ENCODE results near the gene GALP.
"Not testable (repeated sequence)": the region's sequence is repeated elsewhere in the genome, so short reads cannot be mapped to it uniquely, and the experiment has no call there.

The GALP gene

DNA sequence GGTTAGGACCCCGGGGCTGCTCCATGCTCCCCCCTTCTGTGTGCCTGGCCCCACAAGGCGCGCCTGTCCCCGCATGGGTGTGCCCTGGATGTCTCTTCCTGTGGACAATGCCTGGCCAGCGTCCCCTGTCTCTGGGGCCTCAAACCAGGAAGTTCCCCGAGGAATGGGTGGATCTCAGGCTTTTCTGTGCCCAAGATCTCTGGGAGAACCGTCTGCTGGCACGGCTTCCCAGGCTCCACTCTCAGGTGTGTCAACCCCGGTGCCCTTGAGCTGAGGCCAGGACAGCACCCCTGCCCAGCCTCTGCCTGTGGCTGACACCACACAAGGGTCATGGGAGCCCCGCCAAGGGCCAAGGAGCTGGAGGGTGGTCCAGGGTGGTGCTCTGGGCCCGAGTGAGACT is 19.0 kb upstream of the GALP start:
- no peak overlapping the region for H3K4me3 Mint-ChIP-seq

DNA sequence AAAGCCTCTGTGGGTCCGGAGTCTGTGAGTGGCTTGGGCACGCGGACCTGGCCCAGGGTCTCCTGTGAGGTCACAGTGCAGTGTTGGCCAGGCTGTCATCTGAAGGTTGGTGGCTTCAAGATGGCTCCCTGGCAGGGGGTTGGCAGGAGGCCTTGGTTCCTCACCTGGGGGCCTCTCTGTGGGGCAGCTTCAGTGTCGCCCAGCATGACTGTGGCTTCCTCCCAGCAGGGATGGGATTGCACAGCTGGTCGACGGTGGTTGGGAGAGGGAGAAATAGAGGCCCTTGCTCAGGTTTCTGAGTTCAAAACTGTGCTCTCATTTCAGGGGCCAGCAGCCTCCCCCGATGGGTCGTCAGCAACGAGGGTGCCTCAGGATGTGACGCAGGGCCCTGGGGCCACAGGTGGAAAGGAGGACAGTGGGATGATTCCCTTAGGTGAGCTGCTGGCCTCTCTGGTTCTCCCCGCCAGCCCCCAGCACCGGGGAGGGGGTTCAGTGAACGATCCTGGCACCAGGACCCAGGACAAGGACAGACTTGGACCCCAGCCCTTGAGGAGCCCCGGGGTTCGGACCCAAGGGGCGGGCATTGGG is 17.5 kb upstream of the GALP start:
- Mint-ChIP-seq H3K4me1 (ENCODE audit: low read depth) (peaks cover 9% of the 10 kb centered on the region), H3K27ac (no peak overlapping the region), H3K36me3 (ENCODE audit: low read depth) (peaks cover 15% of the 10 kb centered on the region), H3K4me3 (no peak overlapping the region), H3K27me3 (ENCODE audit: low read depth) (no peaks in the 10 kb centered on the region), H3K9me3 (no peaks in the 10 kb centered on the region)
- no peak for DNase-seq (ENCODE audit: low spot score)

More for the DNA sequence above, 19.0 kb upstream of the GALP start:
- Mint-ChIP-seq H3K4me1 (ENCODE audit: low read depth) (peaks cover 6% of the 10 kb centered on the region), H3K27me3 (ENCODE audit: low read depth) (no peaks in the 10 kb centered on the region), H3K9me3 (no peaks in the 10 kb centered on the region), H3K27ac (no peak overlapping the region), H3K36me3 (ENCODE audit: low read depth) (peaks cover 15% of the 10 kb centered on the region)
- no peak for DNase-seq (ENCODE audit: low spot score)

DNA sequence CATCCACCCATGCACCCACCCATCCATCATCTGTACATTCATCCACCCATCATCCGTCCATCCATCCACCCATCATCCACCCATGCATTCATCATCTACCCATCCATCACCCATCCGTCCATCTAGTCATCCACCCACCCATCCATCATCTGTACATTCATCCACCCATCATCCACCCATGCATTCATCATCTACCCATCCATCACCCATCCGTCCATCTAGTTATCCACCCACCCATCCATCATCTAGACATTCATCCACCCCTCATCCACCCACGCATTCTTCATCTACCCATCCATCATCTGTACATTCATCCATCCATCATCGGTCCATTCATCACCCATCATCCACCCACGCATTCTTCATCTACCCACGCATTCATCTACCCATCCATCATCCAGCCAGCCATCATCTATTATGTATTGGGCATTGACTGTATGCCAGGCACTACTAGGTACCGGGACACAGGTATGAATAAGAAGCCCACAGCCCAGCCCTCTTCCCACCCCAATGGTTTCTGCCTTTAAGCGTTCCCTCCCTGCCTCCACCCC is 16.7 kb upstream of the GALP start:
- peaks cover 12% of the 10 kb centered on the region for H3K36me3 Mint-ChIP-seq (ENCODE audit: low read depth)
- H3K27ac Mint-ChIP-seq, result no peak overlapping the region
- H3K27me3 Mint-ChIP-seq (ENCODE audit: low read depth), result no peaks in the 10 kb centered on the region
- DNase-seq (ENCODE audit: low spot score), result no peak
- H3K4me3 Mint-ChIP-seq, result no peak overlapping the region
- peaks cover 8% of the 10 kb centered on the region for H3K4me1 Mint-ChIP-seq (ENCODE audit: low read depth)
- no peaks in the 10 kb centered on the region for H3K9me3 Mint-ChIP-seq

DNA sequence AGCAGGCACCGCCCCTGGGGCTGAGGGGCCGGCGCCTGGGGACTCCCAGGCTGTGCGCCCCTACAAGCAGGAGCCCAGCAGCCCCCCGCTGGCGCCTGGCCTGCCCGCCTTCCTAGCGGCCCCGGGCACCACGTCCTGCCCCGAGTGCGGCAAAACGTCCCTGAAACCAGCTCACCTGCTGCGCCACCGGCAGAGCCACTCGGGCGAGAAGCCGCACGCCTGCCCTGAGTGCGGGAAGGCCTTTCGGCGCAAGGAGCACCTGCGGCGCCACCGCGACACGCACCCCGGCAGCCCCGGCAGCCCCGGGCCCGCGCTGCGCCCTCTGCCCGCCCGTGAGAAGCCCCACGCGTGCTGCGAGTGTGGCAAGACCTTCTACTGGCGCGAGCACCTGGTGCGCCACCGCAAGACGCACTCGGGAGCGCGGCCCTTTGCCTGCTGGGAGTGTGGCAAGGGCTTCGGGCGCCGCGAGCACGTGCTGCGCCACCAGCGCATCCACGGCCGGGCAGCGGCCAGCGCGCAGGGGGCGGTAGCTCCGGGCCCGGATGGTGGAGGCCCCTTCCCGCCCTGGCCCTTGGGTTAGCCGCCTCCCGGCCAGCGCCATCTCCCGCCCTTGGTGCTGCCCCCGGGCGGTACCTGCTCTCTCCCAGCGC is 16.1 kb upstream of the GALP start:
- Mint-ChIP-seq H3K27me3 (ENCODE audit: low read depth) (no peaks in the 10 kb centered on the region), H3K9me3 (no peaks in the 10 kb centered on the region), H3K4me3 (no peak overlapping the region), H3K27ac (no peak overlapping the region), H3K36me3 (ENCODE audit: low read depth) (peaks cover 12% of the 10 kb centered on the region), H3K4me1 (ENCODE audit: low read depth) (peaks cover 10% of the 10 kb centered on the region)
- no peak for DNase-seq (ENCODE audit: low spot score)

DNA sequence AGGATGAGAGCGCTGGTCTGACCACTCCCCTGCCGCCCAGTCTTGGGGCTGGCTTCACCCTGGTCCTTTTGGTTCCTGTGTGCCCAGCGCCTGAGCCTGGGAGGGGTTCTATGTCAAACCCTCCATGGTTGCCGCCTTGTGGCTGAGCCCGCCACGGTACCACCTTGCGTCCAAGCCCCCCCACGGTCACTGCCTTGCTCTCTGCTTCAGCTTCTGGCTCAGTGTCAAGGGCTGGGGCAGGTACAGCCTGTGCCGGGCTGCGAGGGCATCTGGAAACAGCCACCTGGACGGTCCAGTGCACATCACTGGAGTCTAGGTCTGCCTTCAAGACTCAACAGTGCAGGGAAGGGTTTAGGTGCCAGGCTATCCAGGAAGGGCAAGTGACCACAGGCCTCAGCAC is 14.3 kb upstream of the GALP start:
- Mint-ChIP-seq H3K27me3 (ENCODE audit: low read depth) (no peaks in the 10 kb centered on the region), H3K27ac (no peak overlapping the region), H3K36me3 (ENCODE audit: low read depth) (peaks cover 12% of the 10 kb centered on the region), H3K9me3 (no peaks in the 10 kb centered on the region), H3K4me1 (ENCODE audit: low read depth) (peaks cover 10% of the 10 kb centered on the region), H3K4me3 (no peak overlapping the region)
- DNase-seq (ENCODE audit: low spot score), result no peak

DNA sequence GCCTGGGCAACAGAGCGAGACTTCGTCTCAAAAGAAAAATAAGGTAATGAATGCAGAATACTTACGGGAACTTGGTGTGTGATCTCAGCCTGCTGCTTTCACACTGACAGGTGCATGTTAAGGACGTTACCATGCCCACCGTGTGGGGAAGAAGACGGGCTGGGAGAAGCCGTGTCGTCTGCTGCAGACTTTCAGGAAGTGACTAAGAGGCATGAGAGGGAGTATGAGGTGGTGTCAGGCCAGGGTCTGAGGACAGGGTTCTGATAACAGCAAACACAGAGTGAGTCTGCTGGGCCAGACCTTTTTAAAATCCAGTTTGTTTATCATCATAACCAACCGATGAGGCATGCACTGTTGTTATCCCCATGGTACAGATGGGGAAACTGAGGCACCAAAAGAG is 13.6 kb upstream of the GALP start:
- H3K36me3 Mint-ChIP-seq (ENCODE audit: low read depth), result peaks cover 12% of the 10 kb centered on the region
- no peaks in the 10 kb centered on the region for H3K9me3 Mint-ChIP-seq
- no peaks in the 10 kb centered on the region for H3K27me3 Mint-ChIP-seq (ENCODE audit: low read depth)
- H3K4me3 Mint-ChIP-seq, result no peak overlapping the region
- H3K4me1 Mint-ChIP-seq (ENCODE audit: low read depth), result peaks cover 10% of the 10 kb centered on the region
- no peak for DNase-seq (ENCODE audit: low spot score)
- H3K27ac Mint-ChIP-seq, result no peak overlapping the region

DNA sequence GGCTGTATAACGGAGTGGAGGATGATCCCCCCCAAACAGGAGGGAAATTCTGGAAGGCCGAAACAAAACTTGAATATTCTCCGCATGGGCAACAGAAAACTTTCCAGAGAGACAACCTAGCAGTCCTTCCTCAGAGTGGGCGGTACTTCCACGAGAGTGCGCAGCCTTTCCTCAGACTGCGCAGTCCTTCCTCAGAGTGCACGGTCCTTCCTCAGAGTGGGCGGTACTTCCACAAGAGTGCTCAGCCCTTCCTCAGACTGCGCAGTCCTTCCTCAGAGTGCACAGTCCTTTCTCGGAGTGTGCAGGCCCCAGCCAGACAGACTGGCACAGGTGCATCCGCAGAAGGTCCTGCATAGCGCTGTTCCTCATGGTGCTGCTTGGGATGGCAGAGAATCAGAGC is 12.7 kb upstream of the GALP start:
- no peak overlapping the region for H3K27ac Mint-ChIP-seq
- no peak overlapping the region for H3K4me3 Mint-ChIP-seq
- peaks cover 10% of the 10 kb centered on the region for H3K36me3 Mint-ChIP-seq (ENCODE audit: low read depth)
- H3K27me3 Mint-ChIP-seq (ENCODE audit: low read depth), result no peaks in the 10 kb centered on the region
- H3K9me3 Mint-ChIP-seq, result no peaks in the 10 kb centered on the region
- H3K4me1 Mint-ChIP-seq (ENCODE audit: low read depth), result peaks cover 10% of the 10 kb centered on the region
- no peak for DNase-seq (ENCODE audit: low spot score)

DNA sequence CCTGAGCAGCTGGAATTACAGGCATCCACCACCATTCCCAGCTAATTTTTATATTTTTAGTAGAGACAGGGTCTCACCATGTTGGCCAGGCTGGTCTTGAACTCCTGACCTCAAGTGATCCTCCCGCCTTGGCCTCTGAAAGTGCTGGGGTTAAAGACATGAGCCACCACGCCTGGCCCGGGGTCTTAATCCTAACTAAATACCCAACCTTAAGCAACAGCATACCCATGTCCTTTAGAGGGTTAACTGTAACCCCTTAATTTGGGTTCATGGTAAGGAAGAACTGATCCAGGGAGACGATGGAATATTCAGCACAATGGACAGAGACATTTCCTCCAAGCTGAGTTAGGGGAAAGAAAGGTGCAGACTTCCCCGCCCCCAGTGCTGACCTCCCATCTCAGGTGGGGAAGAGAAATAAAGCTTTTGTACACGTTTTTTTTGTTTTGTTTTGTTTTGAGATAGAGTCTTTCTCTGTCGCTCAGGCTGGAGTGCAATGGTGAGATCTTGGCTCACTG is 8.7 kb upstream of the GALP start:
- no peak overlapping the region for H3K4me3 Mint-ChIP-seq
- H3K27ac Mint-ChIP-seq, result no peak overlapping the region
- peaks cover 10% of the 10 kb centered on the region for H3K4me1 Mint-ChIP-seq (ENCODE audit: low read depth)
- no peak for DNase-seq (ENCODE audit: low spot score)
- H3K9me3 Mint-ChIP-seq, result no peaks in the 10 kb centered on the region
- no peaks in the 10 kb centered on the region for H3K27me3 Mint-ChIP-seq (ENCODE audit: low read depth)
- no peaks in the 10 kb centered on the region for H3K36me3 Mint-ChIP-seq (ENCODE audit: low read depth)

- Mint-ChIP-seq H3K4me3 (no peak overlapping the region), H3K27me3 (ENCODE audit: low read depth) (no peaks in the 10 kb centered on the region), H3K4me1 (ENCODE audit: low read depth) (peaks cover 2% of the 10 kb centered on the region), H3K9me3 (no peaks in the 10 kb centered on the region), H3K36me3 (ENCODE audit: low read depth) (no peaks in the 10 kb centered on the region), H3K27ac (no peak overlapping the region)
- no peak for DNase-seq (ENCODE audit: low spot score)
These were observed 5.5 kb upstream of the GALP start for GRCh38 chr19:56170261-56170660.

DNA sequence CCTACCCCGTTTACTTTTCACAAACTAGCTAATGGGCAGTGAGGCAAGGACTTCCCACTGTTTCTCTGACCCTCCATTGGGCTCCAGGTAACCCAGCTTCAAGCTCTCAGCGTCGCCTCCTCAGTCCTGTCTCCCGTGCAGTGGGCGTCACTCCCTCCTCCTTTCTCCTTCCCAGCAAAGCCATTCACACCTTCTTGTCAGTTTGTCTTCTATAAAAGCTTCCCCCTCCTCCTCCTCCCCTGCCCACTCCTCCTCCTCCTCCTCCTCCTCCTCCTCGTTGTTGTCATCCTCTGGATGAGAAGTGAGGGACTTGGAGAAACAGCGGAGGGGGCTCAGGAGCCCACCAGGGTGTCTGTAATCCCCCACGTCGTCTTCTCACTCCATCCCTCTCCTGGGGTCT is 1.7 kb upstream of the GALP start:
- no peaks in the 10 kb centered on the region for H3K36me3 Mint-ChIP-seq (ENCODE audit: low read depth)
- H3K9me3 Mint-ChIP-seq, result no peaks in the 10 kb centered on the region
- peaks cover 2% of the 10 kb centered on the region for H3K4me1 Mint-ChIP-seq (ENCODE audit: low read depth)
- no peak overlapping the region for H3K4me3 Mint-ChIP-seq
- no peak for DNase-seq (ENCODE audit: low spot score)
- no peak overlapping the region for H3K27ac Mint-ChIP-seq
- no peaks in the 10 kb centered on the region for H3K27me3 Mint-ChIP-seq (ENCODE audit: low read depth)

- no peak for DNase-seq (ENCODE audit: low spot score)
- H3K4me3 Mint-ChIP-seq, result no peak overlapping the region
- H3K36me3 Mint-ChIP-seq (ENCODE audit: low read depth), result no peaks in the 10 kb centered on the region
These were observed 1.3 kb upstream of the GALP start for GRCh38 chr19:56174550-56174949.

GRCh38 chr19:56176310-56176709 is 502 bp downstream of the GALP start:
- not testable (repeated sequence) for H3K27me3 Mint-ChIP-seq (ENCODE audit: low read depth); H3K27ac Mint-ChIP-seq; DNase-seq (ENCODE audit: low spot score); H3K4me3 Mint-ChIP-seq; H3K9me3 Mint-ChIP-seq; H3K4me1 Mint-ChIP-seq (ENCODE audit: low read depth); H3K36me3 Mint-ChIP-seq (ENCODE audit: low read depth)

More at GRCh38 chr19:56174550-56174949, 1.3 kb upstream of the GALP start:
- Mint-ChIP-seq H3K27ac (no peak overlapping the region), H3K27me3 (ENCODE audit: low read depth) (no peaks in the 10 kb centered on the region), H3K4me1 (ENCODE audit: low read depth) (peaks cover 2% of the 10 kb centered on the region), H3K9me3 (no peaks in the 10 kb centered on the region)

DNA sequence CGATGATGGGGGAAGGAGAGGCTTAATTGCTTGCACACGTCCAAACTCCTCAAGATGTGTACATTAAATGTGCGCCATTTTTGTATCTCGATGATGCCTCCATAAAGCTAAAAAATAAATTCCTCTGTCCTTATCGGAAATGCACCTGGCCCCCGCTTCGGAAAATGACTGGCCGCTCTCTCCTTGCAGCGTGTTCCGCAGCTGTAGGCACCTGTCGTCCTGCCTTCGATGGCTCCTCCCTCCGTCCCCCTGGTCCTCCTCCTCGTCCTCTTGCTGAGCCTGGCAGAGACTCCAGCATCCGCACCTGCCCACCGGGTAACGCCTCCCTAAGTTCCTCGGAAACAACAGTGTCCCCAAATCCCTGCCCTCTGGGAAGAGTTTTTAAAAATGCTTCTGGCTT is 1.1 kb downstream of the GALP start:
- Mint-ChIP-seq H3K9me3 (no peaks in the 10 kb centered on the region), H3K4me3 (no peak overlapping the region), H3K27ac (no peak overlapping the region), H3K36me3 (ENCODE audit: low read depth) (no peaks in the 10 kb centered on the region), H3K4me1 (ENCODE audit: low read depth) (peaks cover under 1% of the 10 kb centered on the region), H3K27me3 (ENCODE audit: low read depth) (no peaks in the 10 kb centered on the region)
- DNase-seq (ENCODE audit: low spot score), result no peak

DNA sequence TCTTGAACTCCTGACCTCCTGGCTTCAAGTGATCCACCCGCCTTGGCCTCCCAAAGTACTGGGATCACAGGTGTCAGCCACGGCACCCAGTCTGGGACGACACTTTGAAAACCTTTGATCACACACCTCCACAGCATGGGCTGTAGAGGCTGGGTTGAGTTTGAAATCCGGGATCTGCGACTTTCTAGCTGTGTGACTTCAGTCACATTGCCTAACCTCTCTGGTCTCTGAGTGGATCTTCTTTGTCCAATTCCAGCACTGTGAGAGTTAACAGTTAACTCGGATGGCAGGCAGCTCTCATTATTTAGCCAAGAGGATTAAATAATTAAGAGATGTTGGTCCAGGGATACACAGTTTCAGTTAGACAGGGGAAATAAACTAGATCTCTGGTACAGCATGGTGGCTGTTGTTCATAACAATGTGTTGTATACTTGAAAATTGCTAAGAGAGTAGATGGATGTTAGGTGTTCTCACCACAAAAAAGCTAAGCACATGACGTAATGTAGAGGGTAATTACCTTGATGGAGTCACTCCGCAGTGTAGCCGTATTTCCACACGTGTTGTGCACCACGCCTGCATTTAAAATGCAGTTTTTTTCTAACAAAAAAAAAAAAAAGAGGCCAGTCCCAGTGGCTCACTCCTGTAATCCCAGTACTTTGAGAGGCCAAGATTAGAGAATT is 1.9 kb downstream of the GALP start:
- Mint-ChIP-seq H3K4me1 (ENCODE audit: low read depth) (no peaks in the 10 kb centered on the region), H3K4me3 (no peak overlapping the region), H3K27ac (no peak overlapping the region), H3K9me3 (no peaks in the 10 kb centered on the region), H3K27me3 (ENCODE audit: low read depth) (no peaks in the 10 kb centered on the region), H3K36me3 (ENCODE audit: low read depth) (no peaks in the 10 kb centered on the region)
- no peak for DNase-seq (ENCODE audit: low spot score)
